Keratinocyte (primary cell): Measurements from ENCODE around the gene DIABLO. TPM values are rescaled to one million over a fixed set of nuclear protein-coding genes. Genes with fewer than 3 reads are reported as not detected.

ENCODE experiments used
- DNase-seq: peaks from one replicate; pipeline ENCODE4 v3.0.0-alpha.2; 2011; ENCODE audit warnings: low read depth, missing footprints, low spot score
- FAIRE-seq: peaks from 2 replicates; lab custom pipeline; 2011; peaks lifted over from hg19 to GRCh38; lab: Jason Lieb, UNC
- H2AFZ ChIP-seq: 2 replicates; pipeline ENCODE4 v1.6.0; 2012; ENCODE audit warnings: low read length, control low read depth, inconsistent platforms; ENCODE audit not compliant: control insufficient read depth
- H3K27ac ChIP-seq: 2 replicates; pipeline ENCODE4 v1.5.1; 2011; ENCODE audit warnings: low read length; ENCODE audit not compliant: control insufficient read depth, insufficient read depth
- H3K27me3 ChIP-seq: 3 replicates; pipeline ENCODE4 v1.6.0; 2011; ENCODE audit warnings: low read length; ENCODE audit not compliant: control insufficient read depth, insufficient read depth; ENCODE audit errors: extremely low read depth
- H3K36me3 ChIP-seq, 2 experiments: 2 replicates in 1 of 2; 3 replicates in 1 of 2; pipeline ENCODE4 v1.5.1; 2011; ENCODE audit warnings: low read length in 2 of 2, mild to moderate bottlenecking in 1 of 2; ENCODE audit not compliant: control insufficient read depth in 2 of 2, insufficient read depth in 2 of 2; ENCODE audit errors: extremely low read depth in 1 of 2
- H3K4me1 ChIP-seq: 3 replicates; pipeline ENCODE4 v1.5.1; 2011; ENCODE audit warnings: low read length; ENCODE audit not compliant: control insufficient read depth, insufficient read depth; ENCODE audit errors: extremely low read depth
- H3K4me2 ChIP-seq: 3 replicates; pipeline ENCODE4 v1.6.0; 2011; ENCODE audit warnings: low read depth, low read length; ENCODE audit not compliant: control insufficient read depth, insufficient read depth; ENCODE audit errors: extremely low read depth
- H3K4me3 ChIP-seq, 3 experiments: fragments of 200-600 bp in 1 of 3; sonication (generic) in 1 of 3; 2 replicates in 2 of 3; 3 replicates in 1 of 3; pipeline ENCODE4 v1.5.1; 2011 to 2016; ENCODE audit warnings: low read length in 3 of 3, mild to moderate bottlenecking in 3 of 3, control low read depth in 2 of 3, inconsistent platforms in 1 of 3, low read depth in 1 of 3, mixed read lengths in 1 of 3, mixed run types in 1 of 3, moderate library complexity in 1 of 3; ENCODE audit not compliant: control insufficient read depth in 2 of 3, insufficient read depth in 2 of 3; ENCODE audit errors: extremely low read depth in 1 of 3
- H3K79me2 ChIP-seq: 2 replicates; pipeline ENCODE4 v1.6.0; 2012; ENCODE audit warnings: low read length; ENCODE audit not compliant: control insufficient read depth, insufficient read depth
- H3K9ac ChIP-seq: 3 replicates; pipeline ENCODE4 v1.6.0; 2011; ENCODE audit warnings: low read length; ENCODE audit not compliant: control insufficient read depth, insufficient read depth; ENCODE audit errors: extremely low read depth
- H3K9me1 ChIP-seq: 3 replicates; pipeline ENCODE4 v1.6.0; 2011; ENCODE audit warnings: low read length; ENCODE audit not compliant: control insufficient read depth, insufficient read depth; ENCODE audit errors: extremely low read depth
- H3K9me3 ChIP-seq: 2 replicates; pipeline ENCODE4 v1.5.1; 2012; ENCODE audit warnings: low read depth, low read length; ENCODE audit not compliant: control insufficient read depth
- H4K20me1 ChIP-seq: 3 replicates; pipeline ENCODE4 v1.6.0; 2011; ENCODE audit warnings: low read length; ENCODE audit not compliant: control insufficient read depth, insufficient read depth; ENCODE audit errors: extremely low read depth
- CTCF ChIP-seq, 3 experiments: IDR thresholded peaks in 1 of 3; conservative IDR thresholded peaks in 1 of 3; optimal IDR thresholded peaks in 1 of 3; 2 replicates in 2 of 3; 3 replicates in 1 of 3; pipeline versions ENCODE3 to v1.5.1; 2011; ENCODE audit warnings: low read length in 3 of 3, mild to moderate bottlenecking in 3 of 3, moderate library complexity in 2 of 3, control low read depth in 1 of 3, inconsistent platforms in 1 of 3; ENCODE audit not compliant: insufficient read depth in 2 of 3; ENCODE audit errors: extremely low read depth in 1 of 3
- EZH2 ChIP-seq: IDR thresholded peaks from one replicate; pipeline ENCODE4 v1.6.1; 2012; ENCODE audit warnings: inconsistent platforms, mild to moderate bottlenecking, low read length, moderate library complexity
- dilution Hi-C: fragments of 300-500 bp; cut with MboI; formaldehyde crosslinking; loops from one replicate; pipeline ENCODE4 v1.7.0; 2020; ENCODE audit warnings: low sequenced_read_pairs; ENCODE audit not compliant: extremely low pct_ligation_motif_present
- polyA plus RNA-seq, 5 experiments: library from polyadenylated mRNA; depleted of rRNA in 3 of 5; stranded (reverse) in 3 of 5; stranded (forward) in 1 of 5; unstranded in 1 of 5; fragments of >200 nt; gene quantifications; 1 replicate in 1 of 5; 2 replicates in 3 of 5; 3 replicates in 1 of 5; pipeline versions ENCODE4 v1.2.1 to v1.2.3, GENCODE V29; 2011 to 2012; ENCODE audit warnings: missing spikeins in 2 of 5, low read depth in 1 of 5, low replicate concordance in 1 of 5

DIABLO gene
- polyA plus RNA-seq, 1 donor (not counting 4 experiments of a cell fraction or from before 2014, with no cell fraction given): 41.6 TPM

- Histone ChIP-seq H3K9ac (no peak overlapping the region), H3K27ac (no peak overlapping the region), H3K27me3 (peaks cover 12% of the 10 kb centered on the region), H3K79me2 (no peaks in the 10 kb centered on the region), H3K9me3 (no peaks in the 10 kb centered on the region), H3K36me3 (peaks cover 26% of the 10 kb centered on the region in 2 experiments), H3K9me1 (no peaks in the 10 kb centered on the region), H3K4me3 (no peak overlapping the region), H3K4me2 (no peak overlapping the region), H2AFZ (no peak overlapping the region), H3K4me1 (no peaks in the 10 kb centered on the region), H4K20me1 (no peaks in the 10 kb centered on the region)
- no peak for TF ChIP-seq EZH2
- no peak for TF ChIP-seq CTCF (optimal IDR thresholded peaks at IDR 0.05 in 1 of 3, IDR thresholded peaks at IDR 0.05 in 1 of 3, conservative IDR thresholded peaks at IDR 0.05 in 1 of 3; ENCODE audit: extremely low read depth in 1 of 3, insufficient read depth in 2 of 3, low read length in 3 of 3)
- dilution Hi-C loops: no loop called here
- FAIRE-seq: no peak
- no peak for DNase-seq
Measured at GRCh38 chr12:122208073-122208820, 17.6 kb downstream of the DIABLO start.

- TF ChIP-seq CTCF (optimal IDR thresholded peaks at IDR 0.05 in 1 of 3, IDR thresholded peaks at IDR 0.05 in 1 of 3, conservative IDR thresholded peaks at IDR 0.05 in 1 of 3; ENCODE audit: extremely low read depth in 1 of 3, insufficient read depth in 2 of 3, low read length in 3 of 3): no peak
- no peak for TF ChIP-seq EZH2
- FAIRE-seq: no peak
Measured at GRCh38 chr12:122207391-122207790, 18.5 kb downstream of the DIABLO start.

More at GRCh38 chr12:122207391-122207790, 18.5 kb downstream of the DIABLO start:
- Histone ChIP-seq H3K36me3 (peaks cover 21 to 26% of the 10 kb centered on the region in 2 experiments), H3K27ac (no peak overlapping the region), H3K79me2 (no peaks in the 10 kb centered on the region), H3K4me3 (no peak overlapping the region), H4K20me1 (no peaks in the 10 kb centered on the region), H3K9ac (no peak overlapping the region), H2AFZ (no peak overlapping the region), H3K27me3 (peaks cover 12% of the 10 kb centered on the region), H3K4me1 (peaks cover 3% of the 10 kb centered on the region), H3K9me3 (no peaks in the 10 kb centered on the region), H3K9me1 (no peaks in the 10 kb centered on the region), H3K4me2 (no peak overlapping the region)
- DNase-seq: no peak
- dilution Hi-C loops: no loop called here
